ENCODE data around the gene SCN7A. TPM values are rescaled to one million over a fixed set of nuclear protein-coding genes. Genes with fewer than 3 reads are reported as not detected.

Gene SCN7A
- total and polyA plus RNA-seq, 12 donors: 2.6 to 19.7 (median 7.7) TPM

GRCh38 chr2:166388481-166389070, 105.5 kb downstream of the SCN7A start:
- Histone ChIP-seq H3K27me3 (no peaks in the 10 kb centered on the region), H3K4me1 (replicated peaks in 1 of 2) (no peaks in the 10 kb centered on the region), H3K4me3 (no peak overlapping the region), H3K9me3 (replicated peaks in 1 of 3) (no peaks in the 10 kb centered on the region), H3K27ac (no peak overlapping the region), H3K36me3 (replicated peaks in 1 of 2) (no peaks in the 10 kb centered on the region)
- TF ChIP-seq POLR2A (IDR thresholded peaks at IDR 0.05) (no peak), CTCF (IDR thresholded peaks at IDR 0.05) (no peak)
- 46 to 59% (median 55%) methylated on average over 3 of the region's 3 CpGs for WGBS, 4 donors
- no peak for DNase-seq
- intact Hi-C loops (cut with DNase I): no loop called here

- Histone ChIP-seq H3K4me1 (replicated peaks in 1 of 2) (no peaks in the 10 kb centered on the region), H3K27ac (no peak overlapping the region), H3K4me3 (no peak overlapping the region), H3K27me3 (no peaks in the 10 kb centered on the region), H3K9me3 (replicated peaks in 1 of 3) (no peaks in the 10 kb centered on the region), H3K36me3 (replicated peaks in 1 of 2) (no peaks in the 10 kb centered on the region)
- TF ChIP-seq POLR2A (IDR thresholded peaks at IDR 0.05) (no peak), CTCF (IDR thresholded peaks at IDR 0.05) (no peak)
- DNase-seq: no peak
- WGBS, 4 donors: 90 to 100% (median 96%) methylated on average over 1 of the region's 1 CpG
- intact Hi-C loops (cut with DNase I): no loop called here
Observed at GRCh38 chr2:166385313-166385712, 108.7 kb downstream of the SCN7A start.

GRCh38 chr2:166384774-166385173, 109.3 kb downstream of the SCN7A start:
- TF ChIP-seq CTCF (IDR thresholded peaks at IDR 0.05) (peak; percentile 22 to 56 (median 42)), POLR2A (IDR thresholded peaks at IDR 0.05) (no peak)
- WGBS, 4 donors: 57 to 63% (median 60%) methylated on average over 8 of the region's 8 CpGs
- H3K36me3 ChIP-seq (replicated peaks in 1 of 2): no peaks in the 10 kb centered on the region
- DNase-seq: no peak
- H3K4me3 ChIP-seq: no peak overlapping the region
- no peaks in the 10 kb centered on the region for H3K9me3 ChIP-seq (replicated peaks in 1 of 3)
- H3K27ac ChIP-seq: no peak overlapping the region
- H3K4me1 ChIP-seq (replicated peaks in 1 of 2): no peaks in the 10 kb centered on the region
- H3K27me3 ChIP-seq: no peaks in the 10 kb centered on the region
- intact Hi-C loops (cut with DNase I): no loop called here

- no peaks in the 10 kb centered on the region for H3K36me3 ChIP-seq (replicated peaks in 1 of 2)
- WGBS, 4 donors: 77 to 93% (median 87%) methylated on average over 3 of the region's 3 CpGs
- no peak for DNase-seq
- TF ChIP-seq POLR2A (IDR thresholded peaks at IDR 0.05): no peak
- H3K27me3 ChIP-seq: no peaks in the 10 kb centered on the region
- H3K9me3 ChIP-seq (replicated peaks in 1 of 3): no peaks in the 10 kb centered on the region
- intact Hi-C loops (cut with DNase I): no loop called here
- H3K4me1 ChIP-seq (replicated peaks in 1 of 2): no peaks in the 10 kb centered on the region
- no peak overlapping the region for H3K27ac ChIP-seq
- no peak overlapping the region for H3K4me3 ChIP-seq
Observed at GRCh38 chr2:166382448-166382847, 111.6 kb downstream of the SCN7A start.

GRCh38 chr2:166380615-166381014, 113.4 kb downstream of the SCN7A start:
- WGBS, 4 donors: 29 to 57% (median 39%) methylated on average over 1 of the region's 1 CpG
- intact Hi-C loops (cut with DNase I): no loop called here
- H3K4me3 ChIP-seq: no peak overlapping the region
- DNase-seq: no peak
- no peaks in the 10 kb centered on the region for H3K27me3 ChIP-seq
- H3K36me3 ChIP-seq (replicated peaks in 1 of 2): no peaks in the 10 kb centered on the region
- H3K4me1 ChIP-seq (replicated peaks in 1 of 2): peaks cover 0 to 2% of the 10 kb centered on the region in 2 donors
- H3K9me3 ChIP-seq (replicated peaks in 1 of 3): no peaks in the 10 kb centered on the region
- TF ChIP-seq CTCF (IDR thresholded peaks at IDR 0.05) (no peak), POLR2A (IDR thresholded peaks at IDR 0.05) (no peak)
- no peak overlapping the region for H3K27ac ChIP-seq

Measured in adrenal gland (tissue), 12 donors.